Vagina (tissue), 2 donors: Measurements from ENCODE around the gene ZNF24. TPM values are rescaled to one million over a fixed set of nuclear protein-coding genes. Genes with fewer than 3 reads are reported as not detected.

Experiments
- DNase-seq, 2 donors: peaks; one replicate each; pipeline ENCODE4 v3.0.0-alpha.2; 2017; ENCODE audit errors: extremely low spot score in 2 of 2
- H3K27ac ChIP-seq: fragments of 200-600 bp; sonication (generic); one replicate; pipeline ENCODE4 v1.5.1; 2019
- H3K27me3 ChIP-seq: fragments of 200-600 bp; sonication (generic); one replicate; pipeline ENCODE4 v1.5.1; 2019
- H3K36me3 ChIP-seq, 2 donors: fragments of 200-600 bp; sonication (generic); one replicate each; pipeline ENCODE4 v1.5.1; 2017 to 2019
- H3K4me1 ChIP-seq: fragments of 200-600 bp; sonication (generic); one replicate; pipeline ENCODE4 v1.5.1; 2019
- H3K4me3 ChIP-seq, 2 donors: fragments of 200-600 bp; sonication (generic); 1 replicate in 1 of 2; 2 replicates in 1 of 2; pipeline ENCODE4 v1.5.1; 2016 to 2019
- H3K9me3 ChIP-seq: fragments of 200-600 bp; sonication (generic); one replicate; pipeline ENCODE4 v1.5.1; 2019
- CTCF ChIP-seq, 3 experiments: fragments of 450-650 bp in 2 of 3; fragments of 200-600 bp in 1 of 3; sonication (generic) in 1 of 3; IDR thresholded peaks; one replicate each; pipeline ENCODE4 v1.5.1; 2017 to 2019; ENCODE audit warnings: antibody characterized with exemption in 3 of 3, mild to moderate bottlenecking in 2 of 3, moderate library complexity in 2 of 3
- POLR2A ChIP-seq, 2 donors: fragments of 450-650 bp; IDR thresholded peaks; one replicate each; pipeline ENCODE4 v1.6.1; 2017; ENCODE audit warnings: antibody characterized with exemption in 2 of 2, mild to moderate bottlenecking in 2 of 2, moderate library complexity in 2 of 2
- POLR2AphosphoS5 ChIP-seq, 2 donors: sonication (generic); formaldehyde crosslinking; IDR thresholded peaks; one replicate each; pipeline ENCODE4 v1.9.0; 2017; ENCODE audit warnings: antibody characterized with exemption in 2 of 2, mild to moderate bottlenecking in 2 of 2, low read depth in 1 of 2; ENCODE audit not compliant: insufficient read depth in 1 of 2
- intact Hi-C: fragments of 100-400 bp; cut with DNase I; formaldehyde crosslinking; loops from one replicate; pipeline ENCODE4 v1.15.1; 2023
- total RNA-seq: library from RNA; depleted of rRNA; stranded (reverse); fragments of >200 nt; gene quantifications from one replicate; pipeline ENCODE4 v1.2.3, GENCODE V29; 2016

Gene ZNF24
- 24.8 TPM for total RNA-seq

- intact Hi-C loops: loop anchor here (5.0 kb wide), 1 partner anchor 102 kb away; the partner anchor contains the start of gene ZNF397
- no peaks in the 10 kb centered on the region for H3K9me3 ChIP-seq
- peaks cover 46% of the 10 kb centered on the region for H3K4me1 ChIP-seq
- H3K27ac ChIP-seq: peak within 1 kb of the TSS; percentile 100
- no peaks in the 10 kb centered on the region for H3K27me3 ChIP-seq
- peak in 1 of 2 donors; percentile 95 for DNase-seq
- H3K4me3 ChIP-seq: peak within 1 kb of the TSS; percentile 97 to 100
- peaks cover 0 to 13% of the 10 kb centered on the region in 2 donors for H3K36me3 ChIP-seq
- TF ChIP-seq POLR2AphosphoS5 (IDR thresholded peaks at IDR 0.05; ENCODE audit: insufficient read depth in 1 of 2, low read depth in 1 of 2): peak; percentile 60 to 95
- TF ChIP-seq POLR2A (IDR thresholded peaks at IDR 0.05): peak in 1 of 2 donors; percentile 67
- TF ChIP-seq CTCF (IDR thresholded peaks at IDR 0.05): no peak
Measured at GRCh38 chr18:35343936-35344735, at the start of gene ZNF24. Gene ZNF24 (minus strand): TSS chr18:35344420. CDS start chr18:35340650, 3,770 bp downstream.

GRCh38 chr18:35393716-35394115 lies 49.5 kb upstream of the ZNF24 start:
- no peaks in the 10 kb centered on the region for H3K36me3 ChIP-seq
- no peak for DNase-seq
- TF ChIP-seq POLR2AphosphoS5 (IDR thresholded peaks at IDR 0.05; ENCODE audit: insufficient read depth in 1 of 2, low read depth in 1 of 2): no peak
- no peak for TF ChIP-seq CTCF (IDR thresholded peaks at IDR 0.05)
- no peak for TF ChIP-seq POLR2A (IDR thresholded peaks at IDR 0.05)
- intact Hi-C loops: no loop called here
- no peak overlapping the region for H3K4me3 ChIP-seq
- no peaks in the 10 kb centered on the region for H3K27me3 ChIP-seq
- H3K27ac ChIP-seq: no peak overlapping the region
- H3K9me3 ChIP-seq: no peaks in the 10 kb centered on the region
- H3K4me1 ChIP-seq: no peaks in the 10 kb centered on the region

GRCh38 chr18:35392375-35392774 lies 48.2 kb upstream of the ZNF24 start:
- Histone ChIP-seq H3K36me3 (no peaks in the 10 kb centered on the region), H3K27ac (no peak overlapping the region), H3K27me3 (no peaks in the 10 kb centered on the region), H3K4me1 (no peaks in the 10 kb centered on the region), H3K9me3 (no peaks in the 10 kb centered on the region), H3K4me3 (no peak overlapping the region)
- no peak for TF ChIP-seq POLR2A (IDR thresholded peaks at IDR 0.05)
- no peak for TF ChIP-seq POLR2AphosphoS5 (IDR thresholded peaks at IDR 0.05; ENCODE audit: insufficient read depth in 1 of 2, low read depth in 1 of 2)
- TF ChIP-seq CTCF (IDR thresholded peaks at IDR 0.05): no peak
- intact Hi-C loops: no loop called here
- no peak for DNase-seq

GRCh38 chr18:35390951-35391700 lies 46.9 kb upstream of the ZNF24 start:
- H3K27ac ChIP-seq: no peak overlapping the region

More at GRCh38 chr18:35390951-35391700, 46.9 kb upstream of the ZNF24 start:
- no peaks in the 10 kb centered on the region for H3K36me3 ChIP-seq
- no peaks in the 10 kb centered on the region for H3K27me3 ChIP-seq
- H3K9me3 ChIP-seq: no peaks in the 10 kb centered on the region
- no peak overlapping the region for H3K4me3 ChIP-seq
- intact Hi-C loops: no loop called here
- no peak for DNase-seq
- TF ChIP-seq CTCF (IDR thresholded peaks at IDR 0.05) (no peak), POLR2AphosphoS5 (IDR thresholded peaks at IDR 0.05; ENCODE audit: insufficient read depth in 1 of 2, low read depth in 1 of 2) (no peak), POLR2A (IDR thresholded peaks at IDR 0.05) (no peak)
- H3K4me1 ChIP-seq: no peaks in the 10 kb centered on the region
